HG03442 (cell line): Measurements from ENCODE around the gene GPR146.

Source experiments
- ATAC-seq: cut with Tn5 transposase; IDR thresholded peaks from one replicate; pipeline ENCODE4 v1.9.1; 2021; ENCODE audit warnings: mild to moderate bottlenecking, moderate library complexity; ENCODE audit not compliant: unreplicated experiment

GPR146 gene

GRCh38 chr7:1090686-1091643 is 46.6 kb downstream of the GPR146 start:
- no peak for ATAC-seq

GRCh38 chr7:1091644-1092027 is 47.3 kb downstream of the GPR146 start:
- ATAC-seq = no peak

- ATAC-seq = no peak
These were observed 47.9 kb downstream of the GPR146 start for GRCh38 chr7:1092161-1092632.

DNA sequence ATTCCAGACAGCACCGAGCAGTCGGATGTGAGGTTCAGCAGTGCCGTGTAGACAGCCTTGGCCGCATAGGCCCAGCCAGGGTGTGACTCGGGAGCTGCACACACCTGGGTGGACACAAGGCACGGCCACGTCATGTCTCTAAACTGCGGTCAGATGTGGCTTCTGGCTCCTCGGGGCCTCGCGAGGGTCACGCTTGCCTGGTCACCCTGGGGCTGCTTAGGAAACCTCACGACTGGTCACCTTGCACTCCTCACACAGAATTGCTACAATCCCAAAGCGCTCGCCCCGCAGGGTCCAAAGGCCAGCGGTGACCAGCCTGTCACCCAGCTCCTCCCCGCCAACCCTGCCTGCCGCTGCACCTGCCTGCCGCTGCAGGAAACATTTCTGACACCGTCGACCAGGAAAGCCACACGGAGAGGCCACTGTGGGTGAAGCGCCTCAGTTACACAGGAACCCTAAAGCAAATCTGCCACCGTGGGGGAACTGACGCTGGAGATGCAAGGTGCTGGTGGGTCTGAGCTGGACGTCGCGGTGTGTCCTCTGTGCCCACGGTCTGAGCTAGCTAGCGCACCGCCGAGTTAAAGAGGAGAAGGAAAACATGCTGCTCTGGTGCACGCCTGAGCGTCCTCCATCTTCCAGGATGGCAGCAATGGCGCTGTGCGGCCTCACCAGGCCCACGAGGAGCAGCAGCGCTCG is 48.6 kb downstream of the GPR146 start:
- no peak for ATAC-seq

DNA sequence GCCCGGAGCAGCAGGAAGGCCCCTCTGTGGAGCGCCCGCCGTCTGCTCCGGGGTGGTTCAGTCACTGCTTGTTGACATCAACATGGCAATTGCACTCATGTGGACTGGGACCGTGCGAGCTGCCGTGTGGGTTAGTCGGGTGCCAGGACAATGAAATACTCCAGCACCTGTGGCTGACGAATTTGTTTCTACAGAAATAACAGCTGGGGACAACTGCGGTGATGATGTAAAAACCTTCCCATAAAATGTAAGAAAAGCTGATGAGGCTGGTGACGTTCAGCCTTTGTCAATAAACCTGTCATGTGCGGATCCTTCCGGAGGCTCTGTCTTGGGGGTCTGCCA is 49.1 kb downstream of the GPR146 start:
- ATAC-seq = no peak

DNA sequence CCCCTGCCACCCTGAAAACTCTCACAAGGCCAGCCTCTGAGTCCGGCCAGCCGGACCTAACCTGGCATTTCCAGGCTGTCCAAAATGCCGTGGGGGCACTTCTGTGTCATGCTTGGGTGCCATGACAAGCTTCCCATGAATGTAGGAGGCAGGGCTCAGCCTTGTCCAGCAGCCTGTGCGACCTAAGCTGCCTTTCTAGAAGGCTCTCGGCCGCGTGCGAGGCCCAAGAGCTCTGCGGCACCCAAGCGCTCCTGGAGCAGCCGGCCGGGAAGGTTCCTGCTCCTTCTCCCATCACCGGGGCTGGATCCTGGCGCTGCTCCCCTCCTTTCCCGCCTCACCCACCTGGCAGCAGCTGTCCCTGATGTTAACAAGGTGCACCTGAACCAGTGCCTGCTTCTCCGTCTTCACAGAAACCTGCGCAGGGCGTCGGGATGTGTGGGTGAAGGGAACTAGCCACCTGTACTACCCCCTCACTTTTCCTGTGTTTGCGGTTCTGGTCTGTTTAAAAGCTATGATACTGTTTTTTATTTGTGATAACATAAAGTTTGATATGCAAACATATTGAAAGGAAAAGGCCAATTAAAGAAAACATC is 49.7 kb downstream of the GPR146 start:
- no peak for ATAC-seq

GRCh38 chr7:1094870-1095269 is 50.5 kb downstream of the GPR146 start:
- no peak for ATAC-seq

DNA sequence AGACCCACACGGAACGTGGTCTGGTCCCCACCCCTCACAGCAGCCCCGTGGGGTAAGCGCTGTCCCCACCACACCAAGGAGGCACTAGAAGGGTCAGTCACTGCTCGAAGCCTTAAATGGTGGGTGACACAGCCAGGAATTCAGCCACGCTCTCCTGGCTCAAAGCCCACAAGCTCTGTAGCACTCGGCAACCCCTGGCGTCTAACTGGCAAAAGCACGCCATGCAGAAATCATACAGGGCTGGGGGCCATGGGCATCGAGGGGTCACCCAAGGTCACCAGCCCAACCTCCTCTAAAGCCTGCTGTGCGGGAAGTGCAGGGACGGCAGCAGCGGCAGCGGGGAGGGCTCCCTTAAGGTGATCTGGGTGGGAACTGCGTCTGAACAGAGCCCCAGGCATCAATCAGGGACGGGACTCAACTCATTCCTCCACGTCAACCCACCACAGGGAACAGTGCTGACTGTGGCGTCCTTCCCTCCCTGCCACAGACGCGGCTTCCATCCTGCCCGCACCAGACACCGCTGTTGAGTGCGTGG is 51.3 kb downstream of the GPR146 start:
- ATAC-seq = no peak

DNA sequence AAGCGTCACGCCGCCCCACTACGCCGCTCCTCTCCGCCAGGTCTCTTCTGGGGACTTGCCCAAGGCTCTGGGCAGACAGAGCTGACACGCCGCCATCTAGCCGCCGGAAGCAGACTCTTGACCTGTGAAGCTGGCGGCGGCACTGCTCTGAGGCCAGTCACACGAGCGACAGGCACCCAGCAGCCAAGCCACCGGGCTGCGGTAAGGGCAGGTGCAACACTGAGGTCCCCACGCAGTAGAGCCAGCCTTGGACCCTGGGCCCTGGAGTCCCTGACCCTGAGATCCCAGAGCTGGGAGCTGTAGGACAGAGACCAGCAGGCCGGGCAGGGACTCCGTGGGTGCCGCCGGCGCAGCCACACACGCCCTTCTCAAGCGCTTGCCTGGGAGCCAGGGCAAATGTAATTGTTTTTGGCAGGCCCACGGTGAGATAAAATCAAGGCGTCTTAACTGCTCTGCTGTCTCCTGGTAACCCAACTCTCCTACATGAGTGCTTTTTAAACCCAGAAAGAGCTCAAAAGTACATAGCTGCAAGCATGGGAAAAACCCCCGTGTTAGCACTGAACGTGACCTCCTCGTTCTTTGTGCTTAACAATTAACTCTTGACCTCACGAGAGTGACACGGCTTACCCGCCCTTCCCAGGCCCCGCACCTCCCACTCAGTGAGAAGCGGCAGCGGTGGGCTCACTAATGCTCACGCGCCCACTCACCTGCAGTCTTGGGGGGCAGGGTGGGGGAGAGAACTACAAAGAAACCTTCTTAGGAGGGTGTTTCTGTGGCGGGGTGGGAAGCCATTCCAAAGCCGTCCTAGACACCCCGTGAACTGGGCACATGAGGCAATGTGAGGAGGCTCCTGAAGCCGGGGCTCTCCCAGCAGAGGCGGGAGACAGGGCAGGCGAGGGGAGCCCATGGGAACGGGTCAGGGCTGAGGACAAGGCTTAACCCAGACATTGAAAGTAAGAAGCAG is 52.1 kb downstream of the GPR146 start:
- no peak for ATAC-seq

DNA sequence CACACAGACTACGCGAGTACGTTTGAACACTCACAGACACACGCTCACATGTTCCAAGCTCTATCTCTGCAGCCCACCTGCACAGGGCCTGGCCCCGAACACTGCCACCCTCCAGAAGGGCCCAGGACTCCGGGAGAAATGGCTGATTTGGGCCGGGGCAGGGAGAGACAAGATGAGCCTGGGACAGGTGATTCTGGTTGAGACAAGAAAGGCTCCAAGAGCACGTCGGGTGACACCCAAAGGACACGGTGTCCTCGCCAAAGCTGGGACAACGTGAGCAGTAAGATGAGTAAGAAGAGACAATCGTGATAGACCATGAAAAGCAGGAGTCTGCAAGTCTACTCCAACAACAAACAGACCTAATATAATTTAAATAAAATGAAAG is 52.8 kb downstream of the GPR146 start:
- ATAC-seq = no peak

DNA sequence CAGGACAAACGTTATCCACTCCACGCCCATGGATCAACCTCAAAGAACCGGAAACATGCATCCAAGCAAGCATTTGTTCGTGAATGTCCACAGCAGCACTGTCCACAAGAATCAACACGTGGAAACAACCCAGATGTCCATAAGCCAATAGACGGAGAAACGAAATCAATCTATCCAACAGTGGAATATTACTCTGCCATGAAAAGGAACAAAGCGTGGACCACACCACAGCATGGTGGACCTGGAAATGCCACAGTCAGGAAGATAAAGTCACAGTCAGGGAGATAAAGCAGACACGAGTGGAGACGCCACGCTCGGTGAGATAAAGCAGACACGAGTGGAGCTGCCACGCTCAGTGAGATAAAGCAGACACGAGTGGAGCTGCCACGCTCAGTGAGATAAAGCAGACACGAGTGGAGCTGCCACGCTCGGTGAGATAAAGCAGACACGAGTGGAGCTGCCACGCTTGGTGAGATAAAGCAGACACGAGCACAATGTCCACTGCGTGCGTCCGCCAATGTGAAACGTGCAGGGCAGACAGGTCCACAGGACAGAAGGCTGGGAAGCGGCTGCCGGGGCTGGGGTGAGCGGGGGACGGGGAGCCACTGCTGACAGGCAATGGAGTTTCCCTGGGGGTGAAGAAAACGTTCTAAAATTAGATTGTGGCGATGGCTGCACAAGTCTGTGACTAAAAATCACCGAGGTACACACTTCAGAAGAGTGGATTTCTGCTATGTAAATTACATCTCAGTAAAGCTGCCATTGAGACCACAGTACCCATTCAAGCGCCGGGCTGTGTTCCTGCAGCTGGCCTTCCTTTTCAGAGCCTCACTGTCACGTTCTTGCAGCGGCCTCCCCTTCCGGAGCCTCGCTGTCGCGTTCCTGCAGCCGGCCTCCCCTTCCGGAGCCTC is 54.2 kb downstream of the GPR146 start:
- ATAC-seq = no peak

DNA sequence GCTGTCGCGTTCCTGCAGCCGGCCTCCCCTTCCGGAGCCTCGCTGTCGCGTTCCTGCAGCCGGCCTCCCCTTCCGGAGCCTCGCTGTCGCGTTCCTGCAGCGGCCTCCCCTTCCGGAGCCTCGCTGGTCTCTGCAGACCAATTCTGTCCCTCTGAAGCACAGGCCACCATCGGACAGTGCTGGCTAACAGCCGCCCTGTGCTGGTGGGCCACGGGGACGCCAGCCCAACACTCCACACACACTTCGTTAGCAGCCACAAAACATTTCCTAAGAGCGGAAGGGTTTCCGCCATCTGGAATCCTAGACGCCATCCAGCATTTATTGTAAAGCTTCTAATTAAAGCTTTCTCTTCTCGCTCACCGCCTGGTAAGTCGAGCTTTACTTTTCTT is 54.8 kb downstream of the GPR146 start:
- no peak for ATAC-seq

- no peak for ATAC-seq
These were observed 55.3 kb downstream of the GPR146 start for GRCh38 chr7:1099637-1100036.

DNA sequence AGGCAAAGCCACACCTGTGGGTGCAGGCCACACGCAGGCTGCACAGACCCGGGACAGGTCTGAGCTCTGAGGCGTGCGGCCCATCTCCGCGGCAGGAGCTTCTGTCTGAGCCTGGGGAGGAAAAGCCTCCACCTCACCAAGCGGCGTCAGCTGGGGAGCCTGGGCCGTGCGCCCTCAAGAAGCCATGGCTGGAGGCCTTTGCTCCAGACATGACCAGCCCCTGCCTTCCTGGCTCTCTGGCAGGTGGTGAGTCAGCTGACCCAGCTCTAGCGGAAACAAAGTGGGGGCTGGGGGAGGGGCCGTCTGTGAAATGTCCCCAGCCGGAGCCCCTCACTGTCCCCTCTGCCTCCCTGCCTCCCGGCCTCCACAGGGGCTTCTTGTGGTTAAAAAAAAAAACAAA is 56.0 kb downstream of the GPR146 start:
- no peak for ATAC-seq

GRCh38 chr7:1100834-1101562 is 56.7 kb downstream of the GPR146 start:
- no peak for ATAC-seq

- no peak for ATAC-seq
These were observed 57.5 kb downstream of the GPR146 start for GRCh38 chr7:1101563-1102431.

DNA sequence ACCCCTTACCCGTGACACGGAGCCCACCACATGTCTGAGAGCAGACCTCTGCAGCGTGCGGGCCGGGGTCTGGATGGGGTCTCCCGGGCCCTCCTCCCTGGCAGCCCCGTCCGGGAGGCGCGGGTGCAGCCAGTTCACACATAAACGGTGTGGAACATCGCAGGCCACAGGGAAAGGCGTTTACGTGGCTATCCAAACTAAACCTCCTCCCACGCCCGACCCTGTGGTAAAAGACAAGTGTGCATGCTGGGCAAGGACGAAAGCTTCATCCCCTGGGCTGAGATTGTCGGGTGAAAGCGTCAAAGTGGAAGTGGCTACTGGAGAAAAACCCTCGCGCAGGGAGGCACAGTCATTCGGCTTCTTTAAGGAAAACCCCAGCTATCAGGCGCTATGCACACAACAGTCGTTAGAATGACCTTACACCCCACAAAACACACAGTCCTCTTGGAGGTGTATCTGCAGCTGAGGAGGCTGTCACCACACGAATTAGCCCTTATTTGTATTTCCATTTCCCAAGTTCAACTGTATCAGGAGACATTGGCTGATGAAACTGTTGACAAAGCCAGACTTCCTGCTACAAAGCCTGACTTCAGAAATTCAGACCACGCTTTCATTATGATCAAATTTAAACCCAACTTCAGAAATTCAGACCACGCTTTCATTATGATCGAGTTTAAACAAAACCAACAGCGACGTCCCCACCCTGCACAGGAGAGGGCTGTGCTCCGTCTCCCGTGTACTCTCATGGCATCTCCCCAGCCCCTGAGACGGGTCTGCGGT is 58.9 kb downstream of the GPR146 start:
- ATAC-seq = peak; percentile 33
